K562 (cell line): ENCODE results near the gene TRMT112. TPM values are rescaled to one million over a fixed set of nuclear protein-coding genes. Genes with fewer than 3 reads are reported as not detected.

Experiments
- CBX2 ChIP-seq: fragments of 200-600 bp; sonication (generic); IDR thresholded peaks from one replicate; pipeline ENCODE4 v1.6.1; 2012; ENCODE audit warnings: mild to moderate bottlenecking, low read length, inconsistent platforms; ENCODE audit not compliant: insufficient read depth, poor library complexity, severe bottlenecking
- CTBP1 ChIP-seq: fragments of 450-650 bp; IDR thresholded peaks from 2 replicates; pipeline ENCODE4 v1.6.1; 2016; ENCODE audit warnings: borderline replicate concordance
- CXXC5 ChIP-seq: fragments of 250-450 bp; sonication (Bioruptor Pico); IDR thresholded peaks from 2 replicates; pipeline ENCODE4 v1.8.0; 2022; ENCODE audit warnings: inconsistent platforms, mild to moderate bottlenecking, moderate library complexity
- DIDO1 ChIP-seq: fragments of 450-650 bp; IDR thresholded peaks from 2 replicates; pipeline ENCODE4 v1.6.1; 2016; ENCODE audit warnings: low read depth, missing biosample characterization, missing genetic modification characterization
- HSF4 ChIP-seq: fragments of 250-450 bp; sonication (Bioruptor Pico); IDR thresholded peaks from 2 replicates; pipeline ENCODE4 v2.1.2; 2022; ENCODE audit warnings: mild to moderate bottlenecking, moderate library complexity, borderline replicate concordance
- KDM4B ChIP-seq, 2 experiments: fragments of 450-650 bp in 1 of 2; sonication (generic) in 1 of 2; IDR thresholded peaks; 2 replicates each; pipeline ENCODE4 v1.6.1; 2016 to 2017; ENCODE audit warnings: borderline replicate concordance in 2 of 2, antibody characterized with exemption in 1 of 2, low read depth in 1 of 2, mild to moderate bottlenecking in 1 of 2
- MCM7 ChIP-seq, 2 experiments: fragments of 450-650 bp; IDR thresholded peaks; 2 replicates each; pipeline ENCODE4 v1.6.1; 2016 to 2018
- MTA2 ChIP-seq: fragments of 450-650 bp; IDR thresholded peaks from 2 replicates; pipeline ENCODE4 v1.6.1; 2016; ENCODE audit warnings: low read depth
- NELFE ChIP-seq: IDR thresholded peaks from 2 replicates; pipeline ENCODE4 v1.6.1; 2011; ENCODE audit warnings: mild to moderate bottlenecking; ENCODE audit not compliant: insufficient read depth, insufficient read length
- NFIX ChIP-seq: fragments of 250-450 bp; sonication (Bioruptor Pico); IDR thresholded peaks from 2 replicates; pipeline ENCODE4 v1.4.0; 2020; ENCODE audit warnings: low read depth, mild to moderate bottlenecking, moderate library complexity
- SAFB2 ChIP-seq: fragments of 200-400 bp; formaldehyde crosslinking; IDR thresholded peaks from 2 replicates; pipeline ENCODE4 v1.6.1; 2018; ENCODE audit warnings: borderline replicate concordance, low read length, low read depth, moderate library complexity; ENCODE audit not compliant: severe bottlenecking
- SIX5 ChIP-seq, 2 experiments: IDR thresholded peaks; 2 replicates each; pipeline ENCODE4 v1.6.1; 2011; ENCODE audit warnings: low read length in 2 of 2, borderline replicate concordance in 1 of 2, low read depth in 1 of 2, mild to moderate bottlenecking in 1 of 2, moderate library complexity in 1 of 2; ENCODE audit not compliant: insufficient read depth in 1 of 2
- SNRNP70 ChIP-seq: fragments of 200-400 bp; formaldehyde crosslinking; optimal IDR thresholded peaks from 2 replicates; pipeline ENCODE3; 2017; ENCODE audit warnings: low read depth, low read length
- SP1 ChIP-seq: sonication (generic); formaldehyde crosslinking; IDR thresholded peaks from 2 replicates; pipeline ENCODE4 v1.8.1; 2022; ENCODE audit warnings: mild to moderate bottlenecking, missing genetic modification reagents
- TAF7 ChIP-seq: fragments of 450-650 bp; IDR thresholded peaks from 2 replicates; pipeline ENCODE4 v1.6.1; 2016; ENCODE audit warnings: missing genetic modification characterization, missing compliant biosample characterization
- TARDBP ChIP-seq: fragments of 450-650 bp; IDR thresholded peaks from 2 replicates; pipeline ENCODE4 v1.6.1; 2016
- TRIM24 ChIP-seq, 2 experiments: fragments of 450-650 bp; IDR thresholded peaks; 2 replicates each; pipeline ENCODE4 v1.6.1; 2016
- ZNF347 ChIP-seq: fragments of 450-650 bp; formaldehyde crosslinking; IDR thresholded peaks from 2 replicates; pipeline ENCODE4 v1.4.0; 2020; ENCODE audit warnings: low read depth, mild to moderate bottlenecking, moderate library complexity
- ZNF561 ChIP-seq: fragments of 450-650 bp; formaldehyde crosslinking; conservative IDR thresholded peaks from 2 replicates; pipeline ENCODE4 v1.4.0; 2020; ENCODE audit warnings: mild to moderate bottlenecking, moderate library complexity
- ZNF778 ChIP-seq: fragments of 450-650 bp; formaldehyde crosslinking; IDR thresholded peaks from 2 replicates; pipeline ENCODE4 v1.4.0; 2020; ENCODE audit warnings: mild to moderate bottlenecking, moderate library complexity
- polyA plus RNA-seq, 8 experiments: library from polyadenylated mRNA; depleted of rRNA in 4 of 8; stranded (reverse) in 5 of 8; unstranded in 3 of 8; fragments of >200 nt; fragmentation: Nextera tagmentation in 2 of 8; fragmentation: Illumina TruSeq in 1 of 8; extraction: Ambion mirVana in 2 of 8; extraction: Trizol in 1 of 8; gene quantifications; 2 replicates each; pipeline versions ENCODE4 v1.2.1 to v1.2.3, GENCODE V29; 2011 to 2014; ENCODE audit warnings: inconsistent platforms in 1 of 8, missing spikeins in 1 of 8
- total RNA-seq, 7 experiments: library from RNA; depleted of rRNA in 6 of 7; stranded (reverse); fragments of >200 nt in 6 of 7; fragmentation: Illumina TruSeq in 2 of 7; extraction: Trizol in 2 of 7; gene quantifications; 2 replicates each; pipeline versions ENCODE4 v1.2.1 to v1.2.3, GENCODE V29; 2011 to 2021; ENCODE audit warnings: low replicate concordance in 1 of 7
- TF ChIP-seq, protein P1 (sequence below): conservative IDR thresholded peaks from 2 replicates; pipeline ENCODE4 v1.6.1; 2011; ENCODE audit warnings: low read depth, mild to moderate bottlenecking, low read length; ENCODE audit not compliant: control insufficient read depth
- TF ChIP-seq, protein P2 (sequence below): fragments of 450-650 bp; conservative IDR thresholded peaks from 2 replicates; pipeline ENCODE4 v1.6.1; 2016; ENCODE audit warnings: missing genetic modification characterization, low read depth, mild to moderate bottlenecking, control low read depth, missing compliant biosample characterization
- TF ChIP-seq, protein P3 (sequence below): fragments of 250-450 bp; sonication (Bioruptor Pico); IDR thresholded peaks from 2 replicates; pipeline ENCODE4 v1.5.0; 2021; ENCODE audit warnings: mild to moderate bottlenecking, borderline replicate concordance

TRMT112 gene
- total and polyA plus RNA-seq, 9 of the 15 experiments (the other 6 are each of a cell fraction or from before 2014, with no cell fraction given) = 162 to 444 (median 300) TPM

DNA sequence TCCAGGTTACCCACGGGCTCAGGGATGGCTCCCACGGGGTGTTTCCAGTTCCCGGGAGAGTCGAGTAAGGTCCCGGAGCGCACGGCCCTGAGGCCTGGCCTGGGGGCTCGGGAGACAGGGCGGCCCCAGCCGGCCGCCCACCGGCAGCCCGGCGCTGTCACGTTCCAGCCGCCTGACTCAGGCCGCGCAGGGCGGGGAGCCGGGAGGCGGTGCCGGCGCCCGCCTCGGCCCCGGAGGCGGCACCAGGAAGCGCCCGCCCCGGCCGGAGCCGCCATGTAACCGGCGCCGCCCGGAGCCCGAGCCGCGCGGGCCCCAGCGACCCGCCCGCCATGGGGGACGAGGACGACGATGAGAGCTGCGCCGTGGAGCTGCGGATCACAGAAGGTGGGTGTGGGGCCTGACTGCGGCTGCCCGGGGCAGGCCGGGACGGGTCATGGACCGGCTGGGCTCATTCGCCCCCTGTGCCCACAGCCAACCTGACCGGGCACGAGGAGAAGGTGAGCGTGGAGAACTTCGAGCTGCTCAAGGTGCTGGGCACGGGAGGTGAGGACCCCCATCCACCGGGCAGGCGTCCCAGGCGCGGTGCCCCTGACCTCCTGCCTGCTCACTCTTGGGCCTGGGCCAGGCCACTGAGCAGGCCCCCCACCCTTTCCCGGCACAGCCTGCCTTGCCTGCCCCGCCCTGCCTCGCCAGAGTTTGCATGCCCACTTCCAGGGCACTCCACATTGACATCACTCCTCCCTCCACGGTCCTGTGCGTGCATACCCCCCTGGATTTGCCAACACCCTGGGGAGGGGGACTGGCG is 41.8 kb upstream of the TRMT112 start, which contains the start of gene RPS6KA4 (continued):
- TF ChIP-seq HSF4 (CRISPR knock-in tag) (no peak), SP1 (CRISPR knock-in tag) (no peak), MCM7 (IDR thresholded peaks at IDR 0.05) (no peak), TRIM24 (IDR thresholded peaks at IDR 0.05) (no peak), KDM4B (IDR thresholded peaks at IDR 0.05; ENCODE audit: borderline replicate concordance in 2 of 2, low read depth in 1 of 2) (no peak), NFIX (CRISPR knock-in tag) (no peak), NELFE (no peak), SIX5 (IDR thresholded peaks at IDR 0.05; ENCODE audit: borderline replicate concordance in 1 of 2, insufficient read depth in 1 of 2, low read depth in 1 of 2, low read length in 2 of 2) (no peak), DIDO1 (tag) (no peak), SAFB2 (no peak), TAF7 (tag) (no peak), CXXC5 (peak; percentile 86), MTA2 (no peak), CTBP1 (peak; percentile 68), CBX2 (no peak), ZNF778 (no peak), ZNF561 (no peak), SNRNP70 (no peak), ZNF347 (no peak), TARDBP (peak; percentile 40; the same call in 1 of the 2 replicates)
- TF ChIP-seq, protein P1, sequence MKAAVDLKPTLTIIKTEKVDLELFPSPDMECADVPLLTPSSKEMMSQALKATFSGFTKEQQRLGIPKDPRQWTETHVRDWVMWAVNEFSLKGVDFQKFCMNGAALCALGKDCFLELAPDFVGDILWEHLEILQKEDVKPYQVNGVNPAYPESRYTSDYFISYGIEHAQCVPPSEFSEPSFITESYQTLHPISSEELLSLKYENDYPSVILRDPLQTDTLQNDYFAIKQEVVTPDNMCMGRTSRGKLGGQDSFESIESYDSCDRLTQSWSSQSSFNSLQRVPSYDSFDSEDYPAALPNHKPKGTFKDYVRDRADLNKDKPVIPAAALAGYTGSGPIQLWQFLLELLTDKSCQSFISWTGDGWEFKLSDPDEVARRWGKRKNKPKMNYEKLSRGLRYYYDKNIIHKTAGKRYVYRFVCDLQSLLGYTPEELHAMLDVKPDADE = peak; percentile 70; the same call in 1 of the 2 replicates
- TF ChIP-seq, protein P2, sequence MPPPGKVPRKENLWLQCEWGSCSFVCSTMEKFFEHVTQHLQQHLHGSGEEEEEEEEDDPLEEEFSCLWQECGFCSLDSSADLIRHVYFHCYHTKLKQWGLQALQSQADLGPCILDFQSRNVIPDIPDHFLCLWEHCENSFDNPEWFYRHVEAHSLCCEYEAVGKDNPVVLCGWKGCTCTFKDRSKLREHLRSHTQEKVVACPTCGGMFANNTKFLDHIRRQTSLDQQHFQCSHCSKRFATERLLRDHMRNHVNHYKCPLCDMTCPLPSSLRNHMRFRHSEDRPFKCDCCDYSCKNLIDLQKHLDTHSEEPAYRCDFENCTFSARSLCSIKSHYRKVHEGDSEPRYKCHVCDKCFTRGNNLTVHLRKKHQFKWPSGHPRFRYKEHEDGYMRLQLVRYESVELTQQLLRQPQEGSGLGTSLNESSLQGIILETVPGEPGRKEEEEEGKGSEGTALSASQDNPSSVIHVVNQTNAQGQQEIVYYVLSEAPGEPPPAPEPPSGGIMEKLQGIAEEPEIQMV = no peak
- TF ChIP-seq, protein P3, sequence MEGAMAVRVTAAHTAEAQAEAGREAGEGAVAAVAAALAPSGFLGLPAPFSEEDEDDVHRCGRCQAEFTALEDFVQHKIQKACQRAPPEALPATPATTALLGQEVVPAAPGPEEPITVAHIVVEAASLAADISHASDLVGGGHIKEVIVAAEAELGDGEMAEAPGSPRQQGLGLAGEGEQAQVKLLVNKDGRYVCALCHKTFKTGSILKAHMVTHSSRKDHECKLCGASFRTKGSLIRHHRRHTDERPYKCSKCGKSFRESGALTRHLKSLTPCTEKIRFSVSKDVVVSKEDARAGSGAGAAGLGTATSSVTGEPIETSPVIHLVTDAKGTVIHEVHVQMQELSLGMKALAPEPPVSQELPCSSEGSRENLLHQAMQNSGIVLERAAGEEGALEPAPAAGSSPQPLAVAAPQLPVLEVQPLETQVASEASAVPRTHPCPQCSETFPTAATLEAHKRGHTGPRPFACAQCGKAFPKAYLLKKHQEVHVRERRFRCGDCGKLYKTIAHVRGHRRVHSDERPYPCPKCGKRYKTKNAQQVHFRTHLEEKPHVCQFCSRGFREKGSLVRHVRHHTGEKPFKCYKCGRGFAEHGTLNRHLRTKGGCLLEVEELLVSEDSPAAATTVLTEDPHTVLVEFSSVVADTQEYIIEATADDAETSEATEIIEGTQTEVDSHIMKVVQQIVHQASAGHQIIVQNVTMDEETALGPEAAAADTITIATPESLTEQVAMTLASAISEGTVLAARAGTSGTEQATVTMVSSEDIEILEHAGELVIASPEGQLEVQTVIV (CRISPR knock-in tag) = no peak
